HCT116 (cell line): Measurements from ENCODE around the gene TBC1D16.

Experiments used
- CTCF ChIP-seq, 3 experiments: fragments of 200-600 bp in 1 of 3; sonication (generic) in 1 of 3; IDR thresholded peaks in 2 of 3; conservative IDR thresholded peaks in 1 of 3; 2 replicates each; pipeline ENCODE4 v1.5.1; 2012 to 2017; ENCODE audit warnings: low read depth in 2 of 3, low read length in 2 of 3, antibody characterized with exemption in 1 of 3, borderline replicate concordance in 1 of 3, control low read depth in 1 of 3, mild to moderate bottlenecking in 1 of 3, mixed read lengths in 1 of 3, mixed run types in 1 of 3, moderate library complexity in 1 of 3; ENCODE audit not compliant: insufficient read depth in 1 of 3
- EZH2 ChIP-seq: fragments of 200-600 bp; sonication (generic); IDR thresholded peaks from 2 replicates; pipeline ENCODE4 v1.6.1; 2017; ENCODE audit warnings: antibody characterized with exemption, mixed run types
- JUND ChIP-seq: IDR thresholded peaks from 2 replicates; pipeline ENCODE4 v1.6.1; 2012
- MAX ChIP-seq: IDR thresholded peaks from 2 replicates; pipeline ENCODE4 v1.6.1; 2012
- POLR2A ChIP-seq: IDR thresholded peaks from 2 replicates; pipeline ENCODE4 v1.7.0; 2011; ENCODE audit warnings: borderline replicate concordance; ENCODE audit not compliant: insufficient read depth, insufficient read length; ENCODE audit errors: extremely low read depth
- POLR2AphosphoS5 ChIP-seq: IDR thresholded peaks from 2 replicates; pipeline ENCODE4 v1.6.1; 2011; ENCODE audit warnings: mild to moderate bottlenecking, low read depth, low read length, moderate library complexity
- REST ChIP-seq: IDR thresholded peaks from 2 replicates; pipeline ENCODE4 v1.6.1; 2012; ENCODE audit warnings: low read depth
- SIN3A ChIP-seq: IDR thresholded peaks from 2 replicates; pipeline ENCODE4 v1.6.1; 2012; ENCODE audit warnings: low read depth
- SP1 ChIP-seq: IDR thresholded peaks from 2 replicates; pipeline ENCODE4 v1.6.1; 2012; ENCODE audit warnings: low read depth
- YY1 ChIP-seq: IDR thresholded peaks from 2 replicates; pipeline ENCODE4 v1.6.1; 2011; ENCODE audit warnings: low read length, low read depth, moderate library complexity, mild to moderate bottlenecking; ENCODE audit not compliant: insufficient replicate concordance; ENCODE audit errors: extremely low read depth
- ZBTB33 ChIP-seq: IDR thresholded peaks from 2 replicates; pipeline ENCODE4 v1.6.1; 2011; ENCODE audit warnings: mild to moderate bottlenecking, low read length, moderate library complexity; ENCODE audit not compliant: insufficient replicate concordance; ENCODE audit errors: extremely low read depth

GRCh38 chr17:79917902-79918484, 117.7 kb downstream of the TBC1D16 start:
- TF ChIP-seq CTCF (IDR thresholded peaks at IDR 0.05 in 2 of 3, conservative IDR thresholded peaks at IDR 0.05 in 1 of 3; ENCODE audit: borderline replicate concordance in 1 of 3, insufficient read depth in 1 of 3, low read depth in 2 of 3, low read length in 2 of 3): no peak
- TF ChIP-seq POLR2AphosphoS5: no peak
- TF ChIP-seq JUND: no peak
- TF ChIP-seq POLR2A: no peak
- no peak for TF ChIP-seq SP1
- TF ChIP-seq ZBTB33: no peak
- TF ChIP-seq REST: no peak
- no peak for TF ChIP-seq MAX
- TF ChIP-seq EZH2: no peak
- no peak for TF ChIP-seq SIN3A
- TF ChIP-seq YY1: no peak
